OCI-LY1 (cell line): ENCODE data around the gene C11orf21.

Experiments
- H2AFZ ChIP-seq: fragments of 200-600 bp; sonication (generic), shearing (Covaris generic); 2 replicates; pipeline ENCODE4 v1.6.0; 2014; ENCODE audit warnings: antibody characterized with exemption, mild to moderate bottlenecking, low read length
- H3F3A ChIP-seq: fragments of 200-600 bp; sonication (generic), shearing (Covaris generic); 2 replicates; pipeline ENCODE4 v1.6.0; 2014; ENCODE audit warnings: mild to moderate bottlenecking, antibody characterized with exemption, low read length, moderate library complexity; ENCODE audit not compliant: insufficient read depth
- H3K27ac ChIP-seq: fragments of 200-600 bp; sonication (generic); 2 replicates; pipeline ENCODE4 v1.5.1; 2014; ENCODE audit warnings: low read length, mixed run types, mild to moderate bottlenecking, low read depth; ENCODE audit not compliant: poor library complexity, severe bottlenecking
- H3K27me3 ChIP-seq: fragments of 200-600 bp; sonication (generic); 2 replicates; pipeline ENCODE4 v1.6.0; 2014; ENCODE audit warnings: antibody characterized with exemption, mild to moderate bottlenecking, low read length, moderate library complexity; ENCODE audit not compliant: insufficient read depth
- H3K36me3 ChIP-seq: fragments of 200-600 bp; sonication (generic); 2 replicates; pipeline ENCODE4 v1.6.1; 2014; ENCODE audit warnings: mild to moderate bottlenecking, antibody characterized with exemption, low read length, moderate library complexity, mixed read lengths; ENCODE audit not compliant: insufficient read depth
- H3K4me1 ChIP-seq: fragments of 200-600 bp; sonication (generic); 2 replicates; pipeline ENCODE4 v1.5.1; 2014; ENCODE audit warnings: mild to moderate bottlenecking, low read length, moderate library complexity; ENCODE audit not compliant: insufficient read depth, severe bottlenecking
- H3K4me2 ChIP-seq: fragments of 200-600 bp; sonication (generic), shearing (Covaris generic); 2 replicates; pipeline ENCODE4 v1.6.1; 2014; ENCODE audit warnings: low read length
- H3K4me3 ChIP-seq: fragments of 200-600 bp; sonication (generic); 2 replicates; pipeline ENCODE4 v1.5.1; 2014; ENCODE audit warnings: low read length, low read depth, mild to moderate bottlenecking, mixed read lengths; ENCODE audit not compliant: poor library complexity, severe bottlenecking
- H3K79me2 ChIP-seq: fragments of 200-600 bp; shearing (Covaris generic); 2 replicates; pipeline ENCODE4 v1.6.1; 2016; ENCODE audit warnings: mixed run types, low read length, mixed read lengths; ENCODE audit not compliant: insufficient read depth
- H3K9ac ChIP-seq: fragments of 200-600 bp; sonication (generic), shearing (Covaris generic); 2 replicates; pipeline ENCODE4 v1.6.1; 2014; ENCODE audit warnings: mild to moderate bottlenecking, low read length, mixed read lengths
- H3K9me2 ChIP-seq: fragments of 200-600 bp; sonication (generic), shearing (Covaris generic); 2 replicates; pipeline ENCODE4 v1.6.1; 2014; ENCODE audit warnings: low read depth, mild to moderate bottlenecking, low read length, mixed read lengths
- H3K9me3 ChIP-seq: fragments of 200-600 bp; shearing (Covaris generic); 2 replicates; pipeline ENCODE4 v1.6.1; 2014; ENCODE audit warnings: low read length, mixed read lengths
- H4K20me1 ChIP-seq: fragments of 200-600 bp; sonication (generic), shearing (Covaris generic); 2 replicates; pipeline ENCODE4 v1.6.0; 2016; ENCODE audit warnings: mild to moderate bottlenecking, low read length; ENCODE audit not compliant: insufficient read depth
- EZH2 ChIP-seq: fragments of 200-600 bp; sonication (generic), shearing (Covaris generic); IDR thresholded peaks from 2 replicates; pipeline ENCODE4 v1.8.0; 2017; ENCODE audit warnings: borderline replicate concordance, mixed run types, mild to moderate bottlenecking, antibody characterized with exemption, low read length, moderate library complexity, mixed read lengths
- TF ChIP-seq, protein P1 (sequence below): fragments of 200-600 bp; sonication (generic), shearing (Covaris generic); IDR thresholded peaks from 2 replicates; pipeline ENCODE4 v1.5.1; 2017; ENCODE audit warnings: mild to moderate bottlenecking, antibody characterized with exemption, low read length, moderate library complexity, mixed read lengths

C11orf21 gene

GRCh38 chr11:2310786-2311352, 9.2 kb upstream of the C11orf21 start:
- H3K4me1 ChIP-seq: no peaks in the 10 kb centered on the region
- no peaks in the 10 kb centered on the region for H3F3A ChIP-seq

DNA sequence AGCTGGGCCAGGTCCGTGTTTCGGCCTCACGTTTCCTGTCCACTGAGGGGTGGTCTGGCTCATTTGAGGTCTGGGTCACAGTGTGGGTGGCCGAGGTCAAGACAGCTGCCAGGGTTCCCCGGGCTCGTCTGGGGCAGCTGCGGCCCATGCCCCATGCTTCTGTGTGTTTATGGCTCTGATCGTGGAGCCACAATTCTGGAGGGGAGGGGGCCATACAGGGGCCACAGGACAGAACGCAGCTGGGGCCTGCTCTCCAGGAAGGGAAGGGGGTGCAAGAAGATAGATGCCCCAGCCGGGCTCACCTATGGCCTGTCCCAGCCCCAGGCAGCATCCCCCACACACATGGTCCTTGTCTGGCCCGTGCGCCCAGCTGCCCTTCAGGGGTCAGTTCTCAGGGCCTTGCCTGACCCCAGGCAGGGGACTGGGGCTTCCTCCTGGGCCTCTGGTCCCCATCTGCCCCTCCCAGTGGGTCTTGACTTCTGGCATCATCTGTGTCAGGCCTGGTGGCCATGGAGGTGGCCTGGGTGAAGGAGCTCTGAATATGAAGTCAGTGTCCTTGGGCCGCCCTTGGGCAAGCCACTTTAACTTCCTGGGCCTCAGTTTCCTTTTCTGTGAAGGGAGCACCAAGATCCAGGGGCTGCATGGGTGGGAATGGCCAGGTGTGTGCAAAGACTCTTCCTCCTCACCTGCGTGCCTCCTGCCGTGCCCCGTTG, 8.5 kb upstream of the C11orf21 start:
- Histone ChIP-seq H3K27me3 (0 out of 2 replicates have a peak, but pooled peaks cover 3% of the 10 kb centered on the region), H3K79me2 (no peaks in the 10 kb centered on the region), H3K4me1 (no peaks in the 10 kb centered on the region), H3F3A (no peaks in the 10 kb centered on the region), H2AFZ (no peak overlapping the region), H3K4me2 (no peak overlapping the region), H3K9me2 (no peaks in the 10 kb centered on the region), H4K20me1 (no peaks in the 10 kb centered on the region), H3K4me3 (no peak overlapping the region), H3K9me3 (no peaks in the 10 kb centered on the region), H3K36me3 (no peaks in the 10 kb centered on the region), H3K9ac (no peak overlapping the region), H3K27ac (no peak overlapping the region)
- TF ChIP-seq, protein P1, sequence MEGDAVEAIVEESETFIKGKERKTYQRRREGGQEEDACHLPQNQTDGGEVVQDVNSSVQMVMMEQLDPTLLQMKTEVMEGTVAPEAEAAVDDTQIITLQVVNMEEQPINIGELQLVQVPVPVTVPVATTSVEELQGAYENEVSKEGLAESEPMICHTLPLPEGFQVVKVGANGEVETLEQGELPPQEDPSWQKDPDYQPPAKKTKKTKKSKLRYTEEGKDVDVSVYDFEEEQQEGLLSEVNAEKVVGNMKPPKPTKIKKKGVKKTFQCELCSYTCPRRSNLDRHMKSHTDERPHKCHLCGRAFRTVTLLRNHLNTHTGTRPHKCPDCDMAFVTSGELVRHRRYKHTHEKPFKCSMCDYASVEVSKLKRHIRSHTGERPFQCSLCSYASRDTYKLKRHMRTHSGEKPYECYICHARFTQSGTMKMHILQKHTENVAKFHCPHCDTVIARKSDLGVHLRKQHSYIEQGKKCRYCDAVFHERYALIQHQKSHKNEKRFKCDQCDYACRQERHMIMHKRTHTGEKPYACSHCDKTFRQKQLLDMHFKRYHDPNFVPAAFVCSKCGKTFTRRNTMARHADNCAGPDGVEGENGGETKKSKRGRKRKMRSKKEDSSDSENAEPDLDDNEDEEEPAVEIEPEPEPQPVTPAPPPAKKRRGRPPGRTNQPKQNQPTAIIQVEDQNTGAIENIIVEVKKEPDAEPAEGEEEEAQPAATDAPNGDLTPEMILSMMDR: no peak
- TF ChIP-seq EZH2: no peak

More at GRCh38 chr11:2310786-2311352, 9.2 kb upstream of the C11orf21 start:
- H3K36me3 ChIP-seq: no peaks in the 10 kb centered on the region
- no peaks in the 10 kb centered on the region for H3K9me3 ChIP-seq
- H2AFZ ChIP-seq: no peak overlapping the region
- no peak overlapping the region for H3K4me3 ChIP-seq
- H3K9me2 ChIP-seq: no peaks in the 10 kb centered on the region
- TF ChIP-seq, protein P1: no peak
- no peak for TF ChIP-seq EZH2
- H3K9ac ChIP-seq: no peak overlapping the region
- H3K79me2 ChIP-seq: no peaks in the 10 kb centered on the region
- H4K20me1 ChIP-seq: no peaks in the 10 kb centered on the region
- no peak overlapping the region for H3K27ac ChIP-seq
- H3K27me3 ChIP-seq: 0 out of 2 replicates have a peak, but pooled peaks cover 3% of the 10 kb centered on the region
- H3K4me2 ChIP-seq: no peak overlapping the region

DNA sequence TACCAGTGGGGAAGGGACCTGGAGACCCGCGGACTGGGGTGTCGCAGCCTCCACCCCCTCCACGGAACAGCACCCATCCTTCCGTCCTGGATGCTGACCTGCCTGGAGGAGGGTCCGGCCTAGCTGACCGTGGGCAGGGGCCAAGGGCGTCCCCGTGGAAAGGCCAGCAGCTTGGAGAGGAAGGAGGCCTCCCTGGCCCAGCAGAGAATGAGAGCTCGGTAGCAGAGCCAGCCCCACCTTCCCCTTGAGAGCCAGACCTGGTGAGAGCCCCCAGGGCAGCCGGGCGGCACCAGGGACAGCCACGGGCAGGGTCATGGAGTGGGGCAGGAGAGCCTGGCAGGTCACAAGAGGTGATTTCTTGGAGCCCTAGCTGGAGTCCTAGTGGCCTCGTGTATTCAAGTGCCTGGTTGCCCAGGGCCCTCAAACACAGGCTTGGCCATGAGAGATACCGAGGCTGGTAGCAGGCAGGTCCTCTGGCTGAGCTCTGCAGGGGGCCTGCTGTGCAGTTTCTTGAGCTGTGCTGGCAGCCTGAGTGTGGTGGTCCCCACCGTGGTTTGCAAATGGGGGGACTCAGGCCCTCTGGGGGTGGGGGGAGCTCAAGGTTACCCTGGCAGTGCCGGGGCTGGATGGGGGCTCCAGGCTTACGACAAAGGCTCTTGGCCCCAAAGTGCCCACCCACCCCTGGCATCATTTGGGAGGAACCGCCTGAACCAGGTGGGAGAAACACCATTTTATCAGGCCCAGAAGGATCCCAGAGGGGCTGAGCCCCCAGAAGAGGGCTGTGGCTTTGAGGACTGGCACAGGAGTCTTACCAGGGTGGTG, 7.7 kb upstream of the C11orf21 start:
- no peaks in the 10 kb centered on the region for H3K9me3 ChIP-seq
- H3K4me3 ChIP-seq: no peak overlapping the region
- H3K27ac ChIP-seq: no peak overlapping the region
- 0 out of 2 replicates have a peak, but pooled peaks cover 3% of the 10 kb centered on the region for H3K27me3 ChIP-seq
- no peak overlapping the region for H2AFZ ChIP-seq
- H3K9ac ChIP-seq: no peak overlapping the region
- TF ChIP-seq EZH2: no peak
- TF ChIP-seq, protein P1: no peak
- H3K4me2 ChIP-seq: no peak overlapping the region
- no peaks in the 10 kb centered on the region for H3K79me2 ChIP-seq
- no peaks in the 10 kb centered on the region for H3K4me1 ChIP-seq
- H3K36me3 ChIP-seq: no peaks in the 10 kb centered on the region
- H3K9me2 ChIP-seq: no peaks in the 10 kb centered on the region
- H4K20me1 ChIP-seq: no peaks in the 10 kb centered on the region
- H3F3A ChIP-seq: no peaks in the 10 kb centered on the region
